Peyer's patch (tissue), 4 donors: ENCODE results near the gene TP73. TPM values are rescaled to one million over a fixed set of nuclear protein-coding genes. Genes with fewer than 3 reads are reported as not detected.

ENCODE experiments used
- DNase-seq, 3 donors: peaks; one replicate each; pipeline ENCODE4 v3.0.0-alpha.2; 2017 to 2019
- H3K27ac ChIP-seq, 4 donors: fragments of 200-600 bp; sonication (generic); one replicate each; pipeline ENCODE4 v1.5.1; 2016 to 2019
- H3K27me3 ChIP-seq, 2 donors: fragments of 200-600 bp; sonication (generic); one replicate each; pipeline ENCODE4 v1.5.1; 2019
- H3K36me3 ChIP-seq, 3 donors: fragments of 200-600 bp; sonication (generic); one replicate each; pipeline ENCODE4 v1.5.1; 2016 to 2019
- H3K4me1 ChIP-seq, 4 donors: fragments of 200-600 bp; sonication (generic); one replicate each; pipeline ENCODE4 v1.5.1; 2016 to 2019
- H3K4me3 ChIP-seq, 4 donors: fragments of 200-600 bp; sonication (generic); 1 replicate in 3 of 4; 2 replicates in 1 of 4; pipeline ENCODE4 v1.5.1; 2016 to 2019; ENCODE audit warnings: mild to moderate bottlenecking in 1 of 4
- H3K9me3 ChIP-seq, 4 donors: fragments of 200-600 bp; sonication (generic); one replicate each; pipeline ENCODE4 v1.5.1; 2016 to 2019; ENCODE audit warnings: mild to moderate bottlenecking in 1 of 4
- CTCF ChIP-seq, 6 experiments: fragments of 450-650 bp in 4 of 6; fragments of 200-600 bp in 2 of 6; sonication (generic) in 1 of 6; IDR thresholded peaks; one replicate each; pipeline ENCODE4 v1.5.1; 2017 to 2019; ENCODE audit warnings: antibody characterized with exemption in 6 of 6, mild to moderate bottlenecking in 3 of 6, moderate library complexity in 1 of 6
- POLR2A ChIP-seq, 2 donors: fragments of 450-650 bp; IDR thresholded peaks; one replicate each; pipeline ENCODE4 v1.5.1; 2017; ENCODE audit warnings: antibody characterized with exemption in 2 of 2, mild to moderate bottlenecking in 2 of 2, moderate library complexity in 2 of 2
- total RNA-seq, 4 donors: library from RNA; depleted of rRNA; stranded (reverse); fragments of >200 nt; gene quantifications; one replicate each; pipeline ENCODE4 v1.1.0, GENCODE V29; 2016

The TP73 gene
- total RNA-seq, 4 donors from 2014 or later = 0.38 TPM; not detected in 3

- no peaks in the 10 kb centered on the region for H3K4me1 ChIP-seq
- no peak overlapping the region for H3K27ac ChIP-seq
- no peaks in the 10 kb centered on the region for H3K36me3 ChIP-seq
- TF ChIP-seq CTCF (IDR thresholded peaks at IDR 0.05) (no peak), POLR2A (IDR thresholded peaks at IDR 0.05) (no peak)
- H3K27me3 ChIP-seq = no peaks in the 10 kb centered on the region
- H3K4me3 ChIP-seq = no peak overlapping the region
- no peak for DNase-seq
- H3K9me3 ChIP-seq = no peaks in the 10 kb centered on the region
These were observed 60.5 kb downstream of the TP73 start for GRCh38 chr1:3712573-3713535.

GRCh38 chr1:3713840-3714239 is 61.5 kb downstream of the TP73 start:
- H3K4me1 ChIP-seq = no peaks in the 10 kb centered on the region
- no peak overlapping the region for H3K4me3 ChIP-seq
- H3K9me3 ChIP-seq = no peaks in the 10 kb centered on the region
- DNase-seq = no peak
- no peak overlapping the region for H3K27ac ChIP-seq
- no peak for TF ChIP-seq POLR2A (IDR thresholded peaks at IDR 0.05)
- TF ChIP-seq CTCF (IDR thresholded peaks at IDR 0.05) = no peak
- H3K27me3 ChIP-seq = no peaks in the 10 kb centered on the region
- no peaks in the 10 kb centered on the region for H3K36me3 ChIP-seq

GRCh38 chr1:3714284-3714741 is 62.0 kb downstream of the TP73 start:
- TF ChIP-seq POLR2A (IDR thresholded peaks at IDR 0.05) (no peak), CTCF (IDR thresholded peaks at IDR 0.05) (no peak)
- Histone ChIP-seq H3K27ac (no peak overlapping the region), H3K4me3 (no peak overlapping the region), H3K27me3 (no peaks in the 10 kb centered on the region), H3K9me3 (no peaks in the 10 kb centered on the region), H3K4me1 (no peaks in the 10 kb centered on the region), H3K36me3 (no peaks in the 10 kb centered on the region)
- no peak for DNase-seq

GRCh38 chr1:3714814-3715213 is 62.5 kb downstream of the TP73 start:
- no peak for DNase-seq
- Histone ChIP-seq H3K4me1 (no peaks in the 10 kb centered on the region), H3K4me3 (no peak overlapping the region), H3K36me3 (no peaks in the 10 kb centered on the region), H3K9me3 (no peaks in the 10 kb centered on the region), H3K27me3 (no peaks in the 10 kb centered on the region), H3K27ac (no peak overlapping the region)
- no peak for TF ChIP-seq POLR2A (IDR thresholded peaks at IDR 0.05)
- TF ChIP-seq CTCF (IDR thresholded peaks at IDR 0.05) = no peak

GRCh38 chr1:3716351-3716750 is 64.0 kb downstream of the TP73 start:
- Histone ChIP-seq H3K36me3 (no peaks in the 10 kb centered on the region), H3K27ac (no peak overlapping the region), H3K4me1 (no peaks in the 10 kb centered on the region), H3K4me3 (no peak overlapping the region), H3K9me3 (no peaks in the 10 kb centered on the region), H3K27me3 (no peaks in the 10 kb centered on the region)
- TF ChIP-seq POLR2A (IDR thresholded peaks at IDR 0.05) (no peak), CTCF (IDR thresholded peaks at IDR 0.05) (no peak)
- DNase-seq = no peak
